Uterus (tissue), 4 donors: ENCODE measurements around the gene IL17D. TPM values are rescaled to one million over a fixed set of nuclear protein-coding genes. Genes with fewer than 3 reads are reported as not detected.

ENCODE experiments used
- DNase-seq, 2 donors: peaks; one replicate each; pipeline ENCODE4 v3.0.0-alpha.2; 2019 to 2020
- H3K27ac ChIP-seq, 2 donors: fragments of 200-600 bp; sonication (generic); 1 replicate in 1 of 2; 2 replicates in 1 of 2; pipeline ENCODE4 v1.5.1; 2016 to 2018
- H3K27me3 ChIP-seq, 2 donors: fragments of 200-600 bp; sonication (generic); one replicate each; pipeline ENCODE4 v1.5.1; 2018 to 2019; ENCODE audit warnings: control low read depth in 1 of 2
- H3K36me3 ChIP-seq, 2 donors: fragments of 200-600 bp; sonication (generic); one replicate each; pipeline ENCODE4 v1.5.1; 2019; ENCODE audit warnings: control low read depth in 1 of 2
- H3K4me1 ChIP-seq, 2 donors: fragments of 200-600 bp; sonication (generic); one replicate each; pipeline ENCODE4 v1.5.1; 2018 to 2019; ENCODE audit warnings: control low read depth in 1 of 2
- H3K4me3 ChIP-seq, 2 donors: fragments of 200-600 bp; sonication (generic); 1 replicate in 1 of 2; 2 replicates in 1 of 2; pipeline ENCODE4 v1.5.1; 2018 to 2019; ENCODE audit warnings: mild to moderate bottlenecking in 1 of 2
- H3K9me3 ChIP-seq, 2 donors: fragments of 200-600 bp; sonication (generic); one replicate each; pipeline ENCODE4 v1.5.1; 2019; ENCODE audit warnings: control low read depth in 1 of 2
- CTCF ChIP-seq, 4 experiments: fragments of 200-600 bp in 2 of 4; fragments of 450-650 bp in 2 of 4; sonication (generic) in 2 of 4; IDR thresholded peaks; one replicate each; pipeline ENCODE4 v1.5.1; 2016 to 2019; ENCODE audit warnings: antibody characterized with exemption in 4 of 4, mild to moderate bottlenecking in 2 of 4, moderate library complexity in 1 of 4
- POLR2A ChIP-seq, 2 donors: fragments of 450-650 bp; IDR thresholded peaks; one replicate each; pipeline ENCODE4 v1.6.1; 2016; ENCODE audit warnings: antibody characterized with exemption in 2 of 2, mild to moderate bottlenecking in 1 of 2, moderate library complexity in 1 of 2
- intact Hi-C: fragments of 100-400 bp; cut with DNase I; formaldehyde crosslinking; loops from one replicate; pipeline ENCODE4 v1.15.1; 2023; ENCODE audit warnings: low total_unique reads
- total RNA-seq, 4 donors: library from RNA; depleted of rRNA in 3 of 4; stranded (reverse); fragments of >200 nt in 3 of 4; gene quantifications; one replicate each; pipeline versions ENCODE4 v1.1.0 to v1.2.4, GENCODE V29; 2014 to 2023
- donor health status: DM: yes; HTN: yes; CAD: no.

IL17D gene
- 1 to 10 TPM in 2 of 4 donors, not detected in 2; 2.7 to 5.6 TPM for total RNA-seq

- H3K36me3 ChIP-seq: no peaks in the 10 kb centered on the region
- TF ChIP-seq POLR2A (IDR thresholded peaks at IDR 0.05) (no peak), CTCF (IDR thresholded peaks at IDR 0.05) (no peak)
- peak within 1 kb of the TSS; percentile 48 to 62 for H3K4me3 ChIP-seq
- intact Hi-C loops: no loop called here
- DNase-seq: no peak
- H3K27me3 ChIP-seq: no peaks in the 10 kb centered on the region
- peak within 1 kb of the TSS; percentile 60 to 63 for H3K27ac ChIP-seq
- H3K9me3 ChIP-seq: no peaks in the 10 kb centered on the region
- H3K4me1 ChIP-seq: no peaks in the 10 kb centered on the region
Observed at GRCh38 chr13:20702915-20703779, at the start of gene IL17D. Gene IL17D, plus strand, starts transcription at chr13:20703699. Its CDS starts 303 bp downstream, at chr13:20704002.

- H3K4me1 ChIP-seq: no peaks in the 10 kb centered on the region
- H3K27ac ChIP-seq: no peak overlapping the region
- no peaks in the 10 kb centered on the region for H3K9me3 ChIP-seq
- intact Hi-C loops: no loop called here
- no peak overlapping the region for H3K4me3 ChIP-seq
- no peaks in the 10 kb centered on the region for H3K36me3 ChIP-seq
- TF ChIP-seq CTCF (IDR thresholded peaks at IDR 0.05) (no peak), POLR2A (IDR thresholded peaks at IDR 0.05) (no peak)
- DNase-seq: no peak
- H3K27me3 ChIP-seq: no peaks in the 10 kb centered on the region
Observed at GRCh38 chr13:20654156-20654555, 49.3 kb upstream of the IL17D start.

GRCh38 chr13:20658451-20659040, 45.0 kb upstream of the IL17D start:
- TF ChIP-seq POLR2A (IDR thresholded peaks at IDR 0.05): no peak
- TF ChIP-seq CTCF (IDR thresholded peaks at IDR 0.05): no peak
- no peak for DNase-seq
- intact Hi-C loops: no loop called here
- H3K27ac ChIP-seq: no peak overlapping the region
- no peaks in the 10 kb centered on the region for H3K9me3 ChIP-seq
- no peaks in the 10 kb centered on the region for H3K27me3 ChIP-seq
- no peaks in the 10 kb centered on the region for H3K4me1 ChIP-seq
- H3K4me3 ChIP-seq: no peak overlapping the region
- H3K36me3 ChIP-seq: no peaks in the 10 kb centered on the region

- intact Hi-C loops: no loop called here
- Histone ChIP-seq H3K36me3 (no peaks in the 10 kb centered on the region), H3K27me3 (no peaks in the 10 kb centered on the region), H3K4me3 (no peak overlapping the region), H3K27ac (no peak overlapping the region), H3K4me1 (no peaks in the 10 kb centered on the region), H3K9me3 (no peaks in the 10 kb centered on the region)
- TF ChIP-seq POLR2A (IDR thresholded peaks at IDR 0.05): no peak
- no peak for TF ChIP-seq CTCF (IDR thresholded peaks at IDR 0.05)
- DNase-seq: no peak
Observed at GRCh38 chr13:20664351-20664750, 39.1 kb upstream of the IL17D start.

- no peak overlapping the region for H3K4me3 ChIP-seq
- intact Hi-C loops: no loop called here
- H3K27me3 ChIP-seq: no peaks in the 10 kb centered on the region
- H3K4me1 ChIP-seq: no peaks in the 10 kb centered on the region
- DNase-seq: no peak
- TF ChIP-seq POLR2A (IDR thresholded peaks at IDR 0.05) (no peak), CTCF (IDR thresholded peaks at IDR 0.05) (no peak)
- H3K9me3 ChIP-seq: no peaks in the 10 kb centered on the region
- no peaks in the 10 kb centered on the region for H3K36me3 ChIP-seq
- H3K27ac ChIP-seq: no peak overlapping the region
Observed at GRCh38 chr13:20666948-20667347, 36.6 kb upstream of the IL17D start.
